ENCODE data around the gene DUSP12. TPM values are rescaled to one million over a fixed set of nuclear protein-coding genes. Genes with fewer than 3 reads are reported as not detected.
A peak's percentile ranks its signal among the peaks of the same experiment; 100 is the strongest.
"Not testable (repeated sequence)": the region's sequence is repeated elsewhere in the genome, so short reads cannot be mapped to it uniquely, and the experiment has no call there.

The DUSP12 gene
- total and polyA plus RNA-seq, 12 donors: 7.8 to 48.1 (median 16.6) TPM

- Histone ChIP-seq H3K4me3 (no peak overlapping the region), H3K27me3 (no peaks in the 10 kb centered on the region), H3K27ac (no peak overlapping the region), H3K9me3 (replicated peaks in 1 of 3) (no peaks in the 10 kb centered on the region), H3K36me3 (replicated peaks in 1 of 2) (no peaks in the 10 kb centered on the region), H3K4me1 (replicated peaks in 1 of 2) (peaks cover 17 to 57% of the 10 kb centered on the region in 2 donors)
- intact Hi-C loops (cut with DNase I): no loop called here
- DNase-seq: no peak
- no peak for TF ChIP-seq CTCF (IDR thresholded peaks at IDR 0.05)
- TF ChIP-seq POLR2A (IDR thresholded peaks at IDR 0.05): no peak
Observed at GRCh38 chr1:161768986-161769672, 19.5 kb downstream of the DUSP12 start.

GRCh38 chr1:161769673-161770045 is 20.1 kb downstream of the DUSP12 start:
- H3K4me3 ChIP-seq; H3K27ac ChIP-seq; H3K9me3 ChIP-seq (replicated peaks in 1 of 3); H3K27me3 ChIP-seq; H3K36me3 ChIP-seq (replicated peaks in 1 of 2); DNase-seq; intact Hi-C loops (cut with DNase I): not testable (repeated sequence)
- H3K4me1 ChIP-seq (replicated peaks in 1 of 2): peaks cover 17 to 57% of the 10 kb centered on the region in 2 donors
- WGBS, 4 donors: 90 to 99% (median 95%) methylated on average over 3 to 5 of the region's 5 CpGs

- Histone ChIP-seq H3K36me3 (replicated peaks in 1 of 2) (no peaks in the 10 kb centered on the region), H3K27ac (no peak overlapping the region), H3K27me3 (no peaks in the 10 kb centered on the region), H3K4me1 (replicated peaks in 1 of 2) (peaks cover 17 to 60% of the 10 kb centered on the region in 2 donors), H3K4me3 (no peak overlapping the region), H3K9me3 (replicated peaks in 1 of 3) (no peaks in the 10 kb centered on the region)
- DNase-seq: no peak
- TF ChIP-seq POLR2A (IDR thresholded peaks at IDR 0.05): no peak
- no peak for TF ChIP-seq CTCF (IDR thresholded peaks at IDR 0.05)
- intact Hi-C loops (cut with DNase I): no loop called here
- 92 to 98% (median 94%) methylated on average over 3 of the region's 3 CpGs for WGBS, 4 donors
Observed at GRCh38 chr1:161770250-161770649, 20.7 kb downstream of the DUSP12 start.

- WGBS, 4 donors: 64 to 68% (median 66%) methylated on average over 5 of the region's 5 CpGs
- peaks cover 17 to 64% of the 10 kb centered on the region in 2 donors for H3K4me1 ChIP-seq (replicated peaks in 1 of 2)
Observed at GRCh38 chr1:161771161-161771560, 21.6 kb downstream of the DUSP12 start.

More at GRCh38 chr1:161771161-161771560, 21.6 kb downstream of the DUSP12 start:
- H3K36me3 ChIP-seq (replicated peaks in 1 of 2): no peaks in the 10 kb centered on the region
- no peak overlapping the region for H3K4me3 ChIP-seq
- intact Hi-C loops (cut with DNase I): no loop called here
- H3K9me3 ChIP-seq (replicated peaks in 1 of 3): no peaks in the 10 kb centered on the region
- TF ChIP-seq POLR2A (IDR thresholded peaks at IDR 0.05): no peak
- TF ChIP-seq CTCF (IDR thresholded peaks at IDR 0.05): no peak
- peak overlapping the region in 1 of 5 donors; percentile 58 for H3K27ac ChIP-seq
- no peaks in the 10 kb centered on the region for H3K27me3 ChIP-seq
- no peak for DNase-seq

Measured in adrenal gland (tissue), 12 donors.